Panc1 (cell line): ENCODE results near the gene BRF1.

Experiments
- CTCF ChIP-seq: fragments of 450-650 bp; IDR thresholded peaks from 2 replicates; pipeline ENCODE4 v1.5.1; 2017; ENCODE audit warnings: mild to moderate bottlenecking
- TCF7L2 ChIP-seq: IDR thresholded peaks from 2 replicates; pipeline ENCODE4 v1.6.1; 2011; ENCODE audit warnings: mild to moderate bottlenecking, low read depth, low read length, inconsistent platforms

GRCh38 chr14:105261781-105262180, 39.0 kb downstream of the BRF1 start:
- TF ChIP-seq TCF7L2 (no peak), CTCF (no peak)
